Endothelial cell of umbilical vein (primary cell): ENCODE data around the gene AUTS2. TPM values are rescaled to one million over a fixed set of nuclear protein-coding genes. Genes with fewer than 3 reads are reported as not detected.

ENCODE experiments used
- BruUV-seq: library from RNA; stranded (reverse); fragments of 400-500 nt; replicated peaks from 2 replicates; lab custom pipeline; 2021; lab: Mats Ljungman, UMichigan
- CTCF ChIA-PET: fragments of 300-600, 350-600 bp; sonication (Branson Sonifier 250); formaldehyde crosslinking; loops from one replicate; lab custom pipeline; 2021; ENCODE audit warnings: antibody characterized with exemption, inconsistent platforms; lab: Charles Lee
- POLR2A ChIA-PET: fragments of 300-600, 350-600 bp; sonication (Branson Sonifier 250); formaldehyde crosslinking; loops from one replicate; lab custom pipeline; 2021; ENCODE audit warnings: antibody characterized with exemption, inconsistent platforms; lab: Charles Lee
- DNase-seq: peaks from one replicate; pipeline ENCODE4 v3.0.0-alpha.2; 2011; ENCODE audit warnings: low read depth, low spot score
- FAIRE-seq: peaks from 2 replicates; lab custom pipeline; 2011; peaks lifted over from hg19 to GRCh38; lab: Jason Lieb, UNC
- H2AFZ ChIP-seq: 2 replicates; pipeline ENCODE4 v1.6.0; 2012; ENCODE audit warnings: low read depth, low read length, control low read depth, inconsistent platforms
- H3K27ac ChIP-seq: 2 replicates; pipeline ENCODE4 v1.5.1; 2011; ENCODE audit warnings: low read depth, mild to moderate bottlenecking, control low read depth, low read length, moderate library complexity; ENCODE audit not compliant: insufficient read depth
- H3K27me3 ChIP-seq, 2 experiments: 2 replicates each; pipeline versions ENCODE4 v1.6.0 to v1.6.1; 2011; ENCODE audit warnings: low read length in 2 of 2, mixed read lengths in 1 of 2; ENCODE audit not compliant: control insufficient read depth in 2 of 2, insufficient read depth in 2 of 2
- H3K36me3 ChIP-seq, 2 experiments: 2 replicates in 1 of 2; 3 replicates in 1 of 2; pipeline ENCODE4 v1.5.1; 2011; ENCODE audit warnings: low read length in 2 of 2, mild to moderate bottlenecking in 1 of 2, moderate library complexity in 1 of 2; ENCODE audit not compliant: control insufficient read depth in 2 of 2, insufficient read depth in 2 of 2; ENCODE audit errors: extremely low read depth in 1 of 2
- H3K4me1 ChIP-seq: 3 replicates; pipeline ENCODE4 v1.5.1; 2011; ENCODE audit warnings: mild to moderate bottlenecking, low read length; ENCODE audit not compliant: control insufficient read depth, insufficient read depth; ENCODE audit errors: extremely low read depth
- H3K4me2 ChIP-seq: 2 replicates; pipeline ENCODE4 v1.6.1; 2011; ENCODE audit warnings: low read length, control low read depth, mixed read lengths; ENCODE audit not compliant: insufficient read depth
- H3K4me3 ChIP-seq, 3 experiments: fragments of 200-600 bp in 1 of 3; sonication (generic), shearing (Covaris generic) in 1 of 3; replicated peaks in 1 of 3; 2 replicates each; pipeline ENCODE4 v1.5.1; 2011 to 2016; ENCODE audit warnings: control low read depth in 3 of 3, low read length in 3 of 3, mild to moderate bottlenecking in 2 of 3, inconsistent platforms in 1 of 3, low read depth in 1 of 3, moderate library complexity in 1 of 3; ENCODE audit not compliant: insufficient read depth in 1 of 3
- H3K79me2 ChIP-seq: 2 replicates; pipeline ENCODE4 v1.6.0; 2012; ENCODE audit warnings: low read length, inconsistent platforms; ENCODE audit not compliant: control insufficient read depth, insufficient read depth
- H3K9ac ChIP-seq: replicated peaks from 2 replicates; pipeline ENCODE3; 2011; ENCODE audit warnings: low read length, control low read depth; ENCODE audit not compliant: insufficient read depth; ENCODE audit errors: extremely low read depth
- H3K9me1 ChIP-seq: replicated peaks from 3 replicates; pipeline ENCODE4 v1.6.0; 2011; ENCODE audit warnings: mild to moderate bottlenecking, low read length; ENCODE audit not compliant: control insufficient read depth, insufficient read depth; ENCODE audit errors: extremely low read depth
- H3K9me3 ChIP-seq: replicated peaks from 2 replicates; pipeline ENCODE4 v1.5.1; 2012; ENCODE audit warnings: low read length, inconsistent platforms; ENCODE audit not compliant: control insufficient read depth, insufficient read depth
- H4K20me1 ChIP-seq: replicated peaks from 2 replicates; pipeline ENCODE3; 2011; ENCODE audit warnings: mild to moderate bottlenecking, low read length; ENCODE audit not compliant: control insufficient read depth, insufficient read depth; ENCODE audit errors: extremely low read depth
- FOS ChIP-seq: IDR thresholded peaks from 2 replicates; pipeline ENCODE4 v1.6.1; 2011; ENCODE audit warnings: mild to moderate bottlenecking, low read length, moderate library complexity, borderline replicate concordance; ENCODE audit not compliant: insufficient read depth
- GATA2 ChIP-seq: IDR thresholded peaks from 2 replicates; pipeline ENCODE4 v1.7.0; 2011; ENCODE audit warnings: low read depth, mild to moderate bottlenecking, moderate library complexity, mixed read lengths, low read length; ENCODE audit not compliant: insufficient read length, insufficient read depth
- JUN ChIP-seq: IDR thresholded peaks from 2 replicates; pipeline ENCODE4 v1.6.1; 2011; ENCODE audit warnings: borderline replicate concordance, low read depth; ENCODE audit not compliant: insufficient read length, insufficient read depth
- MAX ChIP-seq: IDR thresholded peaks from 2 replicates; pipeline ENCODE4 v1.6.1; 2011; ENCODE audit not compliant: insufficient read depth, insufficient read length
- MYC ChIP-seq: IDR thresholded peaks from one replicate; pipeline ENCODE4 v1.6.1; 2011; ENCODE audit warnings: mild to moderate bottlenecking, low read depth, low read length
- dilution Hi-C: fragments of 300-500 bp; cut with MboI; formaldehyde crosslinking; loops from one replicate; pipeline ENCODE4 v1.15.0; 2019; ENCODE audit warnings: low sequenced_read_pairs; ENCODE audit not compliant: extremely low pct_ligation_motif_present
- intact Hi-C: fragments of 100-400 bp; cut with micrococcal nuclease; formaldehyde crosslinking; loops from one replicate; pipeline ENCODE4 v1.10.0; 2022
- polyA plus RNA-seq, 4 experiments: library from polyadenylated mRNA; depleted of rRNA in 3 of 4; stranded (reverse) in 3 of 4; unstranded in 1 of 4; fragments of >200 nt; gene quantifications; 2 replicates each; pipeline versions ENCODE4 v1.2.1 to v1.2.3, GENCODE V29; 2011 to 2012; ENCODE audit warnings: missing spikeins in 1 of 4
- total RNA-seq: library from RNA; stranded (reverse); gene quantifications from 2 replicates; pipeline ENCODE4 v1.2.3, GENCODE V29; 2021
- TF ChIP-seq, protein P1 (sequence below), 2 donors: IDR thresholded peaks; 1 replicate in 1 of 2; 2 replicates in 1 of 2; pipeline ENCODE4 v1.5.1; 2011; ENCODE audit warnings: low read length in 2 of 2, mild to moderate bottlenecking in 2 of 2, moderate library complexity in 2 of 2, control low read depth in 1 of 2, inconsistent platforms in 1 of 2, low read depth in 1 of 2; ENCODE audit not compliant: insufficient read depth in 1 of 2; ENCODE audit errors: extremely low read depth in 1 of 2

Gene AUTS2
- total and polyA plus RNA-seq, 2 donors (not counting 3 experiments of a cell fraction or from before 2014, with no cell fraction given) = 0.59 to 8.0 TPM

DNA sequence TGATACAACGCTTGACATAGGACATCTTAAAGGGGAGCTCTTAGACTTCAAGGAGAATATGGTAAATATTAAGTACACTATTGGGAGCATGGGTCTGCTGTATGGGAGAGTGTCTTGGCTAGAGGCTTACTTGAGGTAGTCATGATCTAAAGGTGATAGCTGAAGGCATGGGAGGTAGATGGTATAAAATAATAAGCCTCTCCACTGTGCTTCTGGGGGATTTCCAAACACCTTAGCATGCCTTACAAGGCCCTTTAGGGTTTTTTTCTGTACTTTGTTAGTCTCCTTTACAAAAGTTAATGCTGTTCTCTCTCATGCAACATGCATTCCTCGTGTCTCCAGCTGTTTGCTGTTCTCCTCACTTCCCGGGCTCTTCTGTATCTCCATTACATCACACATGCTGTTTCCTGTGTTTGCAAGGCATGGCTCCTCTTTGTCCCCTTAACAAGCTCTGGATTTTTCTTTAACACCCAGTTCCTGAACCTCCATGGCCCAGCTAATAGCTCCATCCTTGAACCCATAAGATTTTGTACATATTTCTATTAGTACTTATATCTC is 449.7 kb downstream of the AUTS2 start:
- Histone ChIP-seq H4K20me1 (no peaks in the 10 kb centered on the region), H3K79me2 (no peaks in the 10 kb centered on the region), H3K9me3 (no peaks in the 10 kb centered on the region), H3K4me3 (no peak overlapping the region), H3K36me3 (no peaks in the 10 kb centered on the region), H3K4me2 (no peak overlapping the region), H3K9ac (no peak overlapping the region), H3K9me1 (no peaks in the 10 kb centered on the region), H2AFZ (no peak overlapping the region), H3K27me3 (no peaks in the 10 kb centered on the region), H3K27ac (no peak overlapping the region), H3K4me1 (no peaks in the 10 kb centered on the region)
- CTCF ChIA-PET = no interaction called here
- DNase-seq (no peak), FAIRE-seq (no peak)
- no TSS peak for BruUV-seq
- dilution Hi-C loops (no loop called here), intact Hi-C loops (no loop called here)
- TF ChIP-seq JUN (no peak), FOS (no peak)
- POLR2A ChIA-PET = no interaction called here

DNA sequence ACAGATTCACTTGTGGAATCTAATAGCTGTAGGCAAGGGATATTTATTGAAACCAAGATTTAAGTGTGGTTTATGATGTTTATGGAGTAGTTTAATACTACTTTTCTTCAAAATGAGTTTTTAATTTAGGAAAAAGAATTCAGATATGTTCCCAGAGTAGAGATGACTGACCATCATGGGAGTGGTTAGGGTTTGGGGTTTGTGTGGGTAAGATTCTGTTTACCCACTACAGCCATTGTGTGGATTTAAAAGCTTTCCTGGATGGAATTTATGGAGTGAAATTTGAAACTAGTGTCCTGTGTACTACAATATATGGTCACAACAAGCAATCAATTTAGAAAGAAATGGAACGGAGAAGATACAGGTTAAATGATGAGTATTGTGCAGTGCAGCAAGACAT is 453.5 kb downstream of the AUTS2 start:
- intact Hi-C loops = no loop called here
- no TSS peak for BruUV-seq
- ChIA-PET CTCF (no interaction called here), POLR2A (no interaction called here)
- H4K20me1 ChIP-seq = no peaks in the 10 kb centered on the region
- H3K4me1 ChIP-seq = no peaks in the 10 kb centered on the region
- H3K9me3 ChIP-seq = no peaks in the 10 kb centered on the region
- no peaks in the 10 kb centered on the region for H3K36me3 ChIP-seq
- no peak for DNase-seq
- FAIRE-seq = no peak
- no peaks in the 10 kb centered on the region for H3K79me2 ChIP-seq
- H3K9me1 ChIP-seq = no peaks in the 10 kb centered on the region
- dilution Hi-C loops = no loop called here
- no peak overlapping the region for H3K4me2 ChIP-seq
- no peak overlapping the region for H2AFZ ChIP-seq
- H3K27me3 ChIP-seq = no peaks in the 10 kb centered on the region
- TF ChIP-seq MAX = no peak
- no peak for TF ChIP-seq MYC
- TF ChIP-seq, protein P1, sequence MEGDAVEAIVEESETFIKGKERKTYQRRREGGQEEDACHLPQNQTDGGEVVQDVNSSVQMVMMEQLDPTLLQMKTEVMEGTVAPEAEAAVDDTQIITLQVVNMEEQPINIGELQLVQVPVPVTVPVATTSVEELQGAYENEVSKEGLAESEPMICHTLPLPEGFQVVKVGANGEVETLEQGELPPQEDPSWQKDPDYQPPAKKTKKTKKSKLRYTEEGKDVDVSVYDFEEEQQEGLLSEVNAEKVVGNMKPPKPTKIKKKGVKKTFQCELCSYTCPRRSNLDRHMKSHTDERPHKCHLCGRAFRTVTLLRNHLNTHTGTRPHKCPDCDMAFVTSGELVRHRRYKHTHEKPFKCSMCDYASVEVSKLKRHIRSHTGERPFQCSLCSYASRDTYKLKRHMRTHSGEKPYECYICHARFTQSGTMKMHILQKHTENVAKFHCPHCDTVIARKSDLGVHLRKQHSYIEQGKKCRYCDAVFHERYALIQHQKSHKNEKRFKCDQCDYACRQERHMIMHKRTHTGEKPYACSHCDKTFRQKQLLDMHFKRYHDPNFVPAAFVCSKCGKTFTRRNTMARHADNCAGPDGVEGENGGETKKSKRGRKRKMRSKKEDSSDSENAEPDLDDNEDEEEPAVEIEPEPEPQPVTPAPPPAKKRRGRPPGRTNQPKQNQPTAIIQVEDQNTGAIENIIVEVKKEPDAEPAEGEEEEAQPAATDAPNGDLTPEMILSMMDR (IDR thresholded peaks at IDR 0.05; ENCODE audit: extremely low read depth in 1 of 2, insufficient read depth in 1 of 2, low read depth in 1 of 2, low read length in 2 of 2) = no peak
- no peak for TF ChIP-seq GATA2
- no peak overlapping the region for H3K27ac ChIP-seq
- H3K9ac ChIP-seq = no peak overlapping the region
- H3K4me3 ChIP-seq = no peak overlapping the region
